SJCRH30 (cell line): ENCODE results near the gene PDZRN3. TPM values are rescaled to one million over a fixed set of nuclear protein-coding genes. Genes with fewer than 3 reads are reported as not detected.

Experiments used
- DNase-seq, 2 experiments: peaks; one replicate each; pipeline ENCODE4 v3.0.0-alpha.2; 2015 to 2020
- H3K27ac ChIP-seq: fragments of 250-450 bp; sonication (Bioruptor Pico); 2 replicates; pipeline ENCODE4 v1.5.1; 2020; ENCODE audit warnings: mild to moderate bottlenecking, moderate library complexity
- H3K27me3 ChIP-seq: fragments of 250-450 bp; sonication (Bioruptor Pico); 2 replicates; pipeline ENCODE4 v1.5.1; 2020; ENCODE audit warnings: mild to moderate bottlenecking, moderate library complexity
- H3K36me3 ChIP-seq: fragments of 250-450 bp; sonication (Bioruptor Pico); 2 replicates; pipeline ENCODE4 v1.5.1; 2020; ENCODE audit warnings: mild to moderate bottlenecking, moderate library complexity
- H3K4me1 ChIP-seq: fragments of 250-450 bp; sonication (Bioruptor Pico); 2 replicates; pipeline ENCODE4 v1.5.1; 2020; ENCODE audit warnings: mild to moderate bottlenecking, moderate library complexity
- H3K4me3 ChIP-seq: fragments of 250-450 bp; sonication (Bioruptor Pico); 2 replicates; pipeline ENCODE4 v1.5.1; 2020; ENCODE audit warnings: mild to moderate bottlenecking, moderate library complexity
- H3K9me3 ChIP-seq: fragments of 250-450 bp; sonication (Bioruptor Pico); replicated peaks from 2 replicates; pipeline ENCODE4 v1.5.1; 2020; ENCODE audit warnings: mild to moderate bottlenecking, moderate library complexity
- total RNA-seq: library from RNA; depleted of rRNA; stranded (reverse); fragments of >200 nt; shearing (Covaris generic); gene quantifications from 2 replicates; pipeline ENCODE4 v1.2.3, GENCODE V29; 2014

Gene PDZRN3
- total RNA-seq, 1 experiment from 2014 or later, result 27.3 TPM

GRCh38 chr3:73401616-73402279 lies 223.0 kb downstream of the PDZRN3 start:
- no peak overlapping the region for H3K27ac ChIP-seq
- no peaks in the 10 kb centered on the region for H3K27me3 ChIP-seq
- H3K9me3 ChIP-seq, result no peaks in the 10 kb centered on the region
- H3K36me3 ChIP-seq, result peaks cover 3% of the 10 kb centered on the region
- H3K4me1 ChIP-seq, result no peaks in the 10 kb centered on the region
- H3K4me3 ChIP-seq, result no peak overlapping the region
- no peak for DNase-seq

GRCh38 chr3:73401059-73401458 lies 223.7 kb downstream of the PDZRN3 start:
- Histone ChIP-seq H3K4me3 (no peak overlapping the region), H3K4me1 (no peaks in the 10 kb centered on the region), H3K27ac (no peak overlapping the region), H3K27me3 (no peaks in the 10 kb centered on the region), H3K36me3 (peaks cover 3% of the 10 kb centered on the region), H3K9me3 (no peaks in the 10 kb centered on the region)
- no peak for DNase-seq

- Histone ChIP-seq H3K27me3 (no peaks in the 10 kb centered on the region), H3K4me1 (no peaks in the 10 kb centered on the region), H3K9me3 (no peaks in the 10 kb centered on the region), H3K4me3 (no peak overlapping the region), H3K27ac (no peak overlapping the region), H3K36me3 (peaks cover 6% of the 10 kb centered on the region)
- no peak for DNase-seq
Measured at GRCh38 chr3:73399666-73400253, 225.0 kb downstream of the PDZRN3 start.

- DNase-seq, result no peak
Measured at GRCh38 chr3:73399106-73399505, 225.6 kb downstream of the PDZRN3 start.

GRCh38 chr3:73398084-73398483 lies 226.7 kb downstream of the PDZRN3 start:
- Histone ChIP-seq H3K36me3 (peaks cover 6% of the 10 kb centered on the region), H3K4me3 (no peak overlapping the region), H3K9me3 (no peaks in the 10 kb centered on the region), H3K27me3 (no peaks in the 10 kb centered on the region), H3K27ac (no peak overlapping the region), H3K4me1 (no peaks in the 10 kb centered on the region)
- DNase-seq, result no peak

More at GRCh38 chr3:73399106-73399505, 225.6 kb downstream of the PDZRN3 start:
- Histone ChIP-seq H3K36me3 (peaks cover 6% of the 10 kb centered on the region), H3K27ac (no peak overlapping the region), H3K4me1 (no peaks in the 10 kb centered on the region), H3K27me3 (no peaks in the 10 kb centered on the region), H3K9me3 (no peaks in the 10 kb centered on the region), H3K4me3 (no peak overlapping the region)

GRCh38 chr3:73394240-73394639 lies 230.5 kb downstream of the PDZRN3 start:
- no peak for DNase-seq
- Histone ChIP-seq H3K4me3 (no peak overlapping the region), H3K4me1 (no peaks in the 10 kb centered on the region), H3K9me3 (no peaks in the 10 kb centered on the region), H3K27ac (no peak overlapping the region), H3K36me3 (peaks cover 6% of the 10 kb centered on the region), H3K27me3 (no peaks in the 10 kb centered on the region)

- Histone ChIP-seq H3K27me3 (no peaks in the 10 kb centered on the region), H3K4me1 (no peaks in the 10 kb centered on the region), H3K36me3 (peaks cover 6% of the 10 kb centered on the region), H3K27ac (no peak overlapping the region), H3K4me3 (no peak overlapping the region), H3K9me3 (no peaks in the 10 kb centered on the region)
- no peak for DNase-seq
Measured at GRCh38 chr3:73393005-73393404, 231.7 kb downstream of the PDZRN3 start.

- H3K9me3 ChIP-seq, result no peaks in the 10 kb centered on the region
- H3K36me3 ChIP-seq, result peaks cover 10% of the 10 kb centered on the region
Measured at GRCh38 chr3:73391984-73392383, 232.8 kb downstream of the PDZRN3 start.

GRCh38 chr3:73389928-73390327 lies 234.8 kb downstream of the PDZRN3 start:
- no peaks in the 10 kb centered on the region for H3K27me3 ChIP-seq
- H3K4me3 ChIP-seq, result no peak overlapping the region
- 0 out of 2 replicates have a peak, but pooled peaks cover 2% of the 10 kb centered on the region for H3K9me3 ChIP-seq
- H3K27ac ChIP-seq, result no peak overlapping the region
- no peaks in the 10 kb centered on the region for H3K4me1 ChIP-seq
- peaks cover 20% of the 10 kb centered on the region for H3K36me3 ChIP-seq
- DNase-seq, result no peak

More at GRCh38 chr3:73391984-73392383, 232.8 kb downstream of the PDZRN3 start:
- no peak for DNase-seq
- H3K4me1 ChIP-seq, result no peaks in the 10 kb centered on the region
- H3K27ac ChIP-seq, result no peak overlapping the region
- no peaks in the 10 kb centered on the region for H3K27me3 ChIP-seq
- H3K4me3 ChIP-seq, result no peak overlapping the region

- no peaks in the 10 kb centered on the region for H3K4me1 ChIP-seq
- no peak for DNase-seq
- H3K27ac ChIP-seq, result no peak overlapping the region
- 0 out of 2 replicates have a peak, but pooled peaks cover 2% of the 10 kb centered on the region for H3K9me3 ChIP-seq
- no peak overlapping the region for H3K4me3 ChIP-seq
- peaks cover 24% of the 10 kb centered on the region for H3K36me3 ChIP-seq
- H3K27me3 ChIP-seq, result no peaks in the 10 kb centered on the region
Measured at GRCh38 chr3:73389117-73389813, 235.5 kb downstream of the PDZRN3 start.

GRCh38 chr3:73385568-73385967 lies 239.2 kb downstream of the PDZRN3 start:
- Histone ChIP-seq H3K27ac (no peak overlapping the region), H3K36me3 (peaks cover 30% of the 10 kb centered on the region), H3K27me3 (no peaks in the 10 kb centered on the region), H3K9me3 (0 out of 2 replicates have a peak, but pooled peaks cover 2% of the 10 kb centered on the region), H3K4me3 (no peak overlapping the region), H3K4me1 (peaks cover 15% of the 10 kb centered on the region)
- DNase-seq, result no peak

- Histone ChIP-seq H3K4me1 (peaks cover 15% of the 10 kb centered on the region), H3K36me3 (peaks cover 27% of the 10 kb centered on the region), H3K9me3 (0 out of 2 replicates have a peak, but pooled peaks cover 2% of the 10 kb centered on the region), H3K27ac (no peak overlapping the region), H3K27me3 (no peaks in the 10 kb centered on the region), H3K4me3 (no peak overlapping the region)
- DNase-seq, result no peak
Measured at GRCh38 chr3:73384091-73384906, 240.4 kb downstream of the PDZRN3 start.

GRCh38 chr3:73383470-73384049 lies 241.2 kb downstream of the PDZRN3 start:
- H3K4me1 ChIP-seq, result peaks cover 19% of the 10 kb centered on the region
- H3K4me3 ChIP-seq, result no peak overlapping the region
- no peaks in the 10 kb centered on the region for H3K27me3 ChIP-seq
- H3K9me3 ChIP-seq, result 0 out of 2 replicates have a peak, but pooled peaks cover 2% of the 10 kb centered on the region
- peaks cover 27% of the 10 kb centered on the region for H3K36me3 ChIP-seq
- no peak overlapping the region for H3K27ac ChIP-seq
- DNase-seq, result no peak

- peaks cover 28% of the 10 kb centered on the region for H3K4me1 ChIP-seq
- 0 out of 2 replicates have a peak, but pooled peaks cover 2% of the 10 kb centered on the region for H3K9me3 ChIP-seq
- H3K36me3 ChIP-seq, result peaks cover 21% of the 10 kb centered on the region
- peak; percentile 55 to 76 for DNase-seq
- no peak overlapping the region for H3K4me3 ChIP-seq
- H3K27ac ChIP-seq, result peak overlapping the region; percentile 80
- no peaks in the 10 kb centered on the region for H3K27me3 ChIP-seq
Measured at GRCh38 chr3:73381551-73381950, 243.2 kb downstream of the PDZRN3 start.
